ENCODE data around the gene KCNH1.

DNA sequence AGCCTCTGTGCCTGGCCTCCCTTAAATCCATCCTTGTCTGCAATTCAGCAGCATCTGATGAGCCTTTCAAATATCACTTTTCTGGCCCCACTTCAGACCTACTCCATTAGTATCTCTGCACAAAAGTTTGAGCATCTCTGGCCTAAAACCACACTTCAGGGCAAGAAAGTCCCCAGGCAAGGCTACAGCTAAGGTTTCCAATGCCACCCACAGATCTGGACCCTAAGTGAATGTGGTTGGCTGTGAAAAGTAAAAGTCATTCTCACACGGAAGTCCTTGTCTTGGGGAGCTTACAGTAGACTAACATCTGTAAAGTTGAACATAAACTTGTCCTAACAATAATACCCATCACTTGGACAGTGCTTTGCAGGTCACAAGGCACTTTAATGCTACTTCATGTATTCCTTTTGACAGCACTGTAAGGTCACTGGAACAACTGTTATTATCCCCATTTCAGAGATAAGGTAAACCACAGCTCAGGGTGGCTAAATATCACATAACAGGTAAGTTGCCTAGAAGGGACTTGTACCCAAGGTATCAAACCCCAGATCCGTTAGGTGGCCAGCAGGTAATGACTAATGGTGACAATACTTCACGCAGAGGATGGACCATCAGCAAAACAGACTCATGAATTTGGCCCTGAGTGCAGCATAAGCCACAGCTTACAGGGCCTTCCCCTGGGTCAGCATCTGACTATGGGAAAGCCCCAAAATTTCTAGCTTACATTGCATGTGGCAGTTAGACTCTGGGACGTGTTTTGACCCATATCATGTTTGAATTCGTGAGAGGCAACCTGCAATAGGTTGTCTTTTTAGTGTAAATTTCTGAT lies 449.3 kb downstream of the KCNH1 start:
- TF ChIP-seq POLR2A (IDR thresholded peaks at IDR 0.05; ENCODE audit: low read length) (no peak), ELK1 (IDR thresholded peaks at IDR 0.05; ENCODE audit: low read depth, low read length) (no peak), RCOR1 (IDR thresholded peaks at IDR 0.05; ENCODE audit: low read depth, low read length) (no peak), JUN (IDR thresholded peaks at IDR 0.05) (no peak), FOSL2 (IDR thresholded peaks at IDR 0.05) (no peak), FOSL2 (CRISPR knock-in tag; IDR thresholded peaks at IDR 0.05) (no peak)
- TF ChIP-seq, protein P1, sequence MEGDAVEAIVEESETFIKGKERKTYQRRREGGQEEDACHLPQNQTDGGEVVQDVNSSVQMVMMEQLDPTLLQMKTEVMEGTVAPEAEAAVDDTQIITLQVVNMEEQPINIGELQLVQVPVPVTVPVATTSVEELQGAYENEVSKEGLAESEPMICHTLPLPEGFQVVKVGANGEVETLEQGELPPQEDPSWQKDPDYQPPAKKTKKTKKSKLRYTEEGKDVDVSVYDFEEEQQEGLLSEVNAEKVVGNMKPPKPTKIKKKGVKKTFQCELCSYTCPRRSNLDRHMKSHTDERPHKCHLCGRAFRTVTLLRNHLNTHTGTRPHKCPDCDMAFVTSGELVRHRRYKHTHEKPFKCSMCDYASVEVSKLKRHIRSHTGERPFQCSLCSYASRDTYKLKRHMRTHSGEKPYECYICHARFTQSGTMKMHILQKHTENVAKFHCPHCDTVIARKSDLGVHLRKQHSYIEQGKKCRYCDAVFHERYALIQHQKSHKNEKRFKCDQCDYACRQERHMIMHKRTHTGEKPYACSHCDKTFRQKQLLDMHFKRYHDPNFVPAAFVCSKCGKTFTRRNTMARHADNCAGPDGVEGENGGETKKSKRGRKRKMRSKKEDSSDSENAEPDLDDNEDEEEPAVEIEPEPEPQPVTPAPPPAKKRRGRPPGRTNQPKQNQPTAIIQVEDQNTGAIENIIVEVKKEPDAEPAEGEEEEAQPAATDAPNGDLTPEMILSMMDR (IDR thresholded peaks at IDR 0.05) = no peak

Data from A549 (cell line).